ENCODE data around the gene MDGA2. TPM values are rescaled to one million over a fixed set of nuclear protein-coding genes. Genes with fewer than 3 reads are reported as not detected.
A peak's percentile ranks its signal among the peaks of the same experiment; 100 is the strongest.

Gene MDGA2
- total and polyA plus RNA-seq, 8 donors, result not detected

DNA sequence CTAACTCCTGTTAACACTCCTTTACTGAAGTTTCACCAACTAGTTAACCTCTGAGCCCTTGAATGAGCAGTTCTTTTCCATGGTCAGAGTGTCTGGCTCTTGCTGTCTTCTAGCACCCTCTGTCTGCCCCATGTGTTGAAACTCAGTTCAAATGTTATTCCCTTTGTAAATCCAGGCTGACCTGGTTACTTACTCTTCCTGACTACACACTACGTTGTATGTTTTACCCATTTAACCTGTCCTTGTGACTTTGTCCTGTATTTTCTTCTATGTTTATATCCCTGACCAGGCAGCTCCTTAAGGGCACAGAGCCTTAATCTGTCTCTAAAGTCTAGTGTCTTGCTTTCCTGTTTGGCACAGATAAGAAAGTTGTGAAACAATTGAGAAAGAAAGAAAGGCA lies 634.9 kb downstream of the MDGA2 start:
- WGBS, 2 donors, result 0 to 5% methylated on average over 1 of the region's 1 CpG
- no peaks in the 10 kb centered on the region for H3K9me3 ChIP-seq
- no peaks in the 10 kb centered on the region for H3K27me3 ChIP-seq
- H3K27ac ChIP-seq, result no peak overlapping the region
- no peak for FAIRE-seq
- no peak overlapping the region for H3K4me3 ChIP-seq
- ATAC-seq, result peak in 3 of 4 donors; percentile 39 to 58 (median 45)
- no peak for DNase-seq
- H3K36me3 ChIP-seq, result no peaks in the 10 kb centered on the region
- TF ChIP-seq, protein P1, sequence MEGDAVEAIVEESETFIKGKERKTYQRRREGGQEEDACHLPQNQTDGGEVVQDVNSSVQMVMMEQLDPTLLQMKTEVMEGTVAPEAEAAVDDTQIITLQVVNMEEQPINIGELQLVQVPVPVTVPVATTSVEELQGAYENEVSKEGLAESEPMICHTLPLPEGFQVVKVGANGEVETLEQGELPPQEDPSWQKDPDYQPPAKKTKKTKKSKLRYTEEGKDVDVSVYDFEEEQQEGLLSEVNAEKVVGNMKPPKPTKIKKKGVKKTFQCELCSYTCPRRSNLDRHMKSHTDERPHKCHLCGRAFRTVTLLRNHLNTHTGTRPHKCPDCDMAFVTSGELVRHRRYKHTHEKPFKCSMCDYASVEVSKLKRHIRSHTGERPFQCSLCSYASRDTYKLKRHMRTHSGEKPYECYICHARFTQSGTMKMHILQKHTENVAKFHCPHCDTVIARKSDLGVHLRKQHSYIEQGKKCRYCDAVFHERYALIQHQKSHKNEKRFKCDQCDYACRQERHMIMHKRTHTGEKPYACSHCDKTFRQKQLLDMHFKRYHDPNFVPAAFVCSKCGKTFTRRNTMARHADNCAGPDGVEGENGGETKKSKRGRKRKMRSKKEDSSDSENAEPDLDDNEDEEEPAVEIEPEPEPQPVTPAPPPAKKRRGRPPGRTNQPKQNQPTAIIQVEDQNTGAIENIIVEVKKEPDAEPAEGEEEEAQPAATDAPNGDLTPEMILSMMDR (IDR thresholded peaks at IDR 0.05), result no peak
- H3K4me1 ChIP-seq, result no peaks in the 10 kb centered on the region
- intact Hi-C loops (cut with DNase I), result no loop called here

DNA sequence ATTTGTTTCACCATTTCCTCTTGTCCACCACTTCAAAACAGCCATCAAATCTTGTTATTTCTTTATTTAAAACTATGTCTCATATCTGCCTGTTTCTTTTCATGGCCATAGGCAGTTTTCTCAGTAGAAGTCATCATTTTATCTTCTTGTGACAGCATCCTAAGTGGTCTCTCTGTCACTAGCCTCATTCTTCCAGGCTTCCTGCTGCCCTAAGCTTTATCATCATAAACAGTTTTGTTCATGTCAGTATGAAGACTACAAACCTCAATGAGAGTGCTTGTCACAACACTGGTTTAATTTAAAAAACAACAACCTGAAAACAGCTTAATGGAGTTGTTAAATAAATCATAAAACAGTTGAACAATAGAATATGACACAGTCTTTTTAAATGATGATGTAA lies 636.1 kb downstream of the MDGA2 start:
- Histone ChIP-seq H3K27me3 (no peaks in the 10 kb centered on the region), H3K27ac (no peak overlapping the region), H3K9me3 (no peaks in the 10 kb centered on the region), H3K36me3 (no peaks in the 10 kb centered on the region), H3K4me3 (no peak overlapping the region), H3K4me1 (no peaks in the 10 kb centered on the region)
- DNase-seq (no peak), FAIRE-seq (no peak), ATAC-seq (no peak)
- intact Hi-C loops (cut with DNase I), result no loop called here
- TF ChIP-seq, protein P1 (IDR thresholded peaks at IDR 0.05), result no peak

DNA sequence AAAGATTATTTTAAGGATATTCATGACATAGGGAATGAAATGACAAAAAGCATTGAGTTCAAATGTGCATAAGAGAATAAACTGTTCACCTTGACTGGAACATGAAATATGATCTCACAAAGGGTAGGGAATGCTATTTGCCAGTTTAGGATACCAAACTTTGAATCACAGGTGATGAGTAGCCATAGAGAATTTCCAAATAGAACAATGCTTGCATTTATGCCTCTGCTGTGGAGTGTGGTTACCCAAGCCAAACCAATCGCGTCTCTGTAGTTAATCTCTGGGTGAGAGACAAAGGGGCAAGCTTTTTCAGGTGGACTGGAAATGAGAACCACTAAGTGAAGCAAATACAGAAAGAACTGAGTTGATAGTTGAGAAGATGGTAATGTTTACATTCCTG lies 652.7 kb downstream of the MDGA2 start:
- H3K9me3 ChIP-seq, result no peaks in the 10 kb centered on the region
- DNase-seq (no peak), FAIRE-seq (no peak), ATAC-seq (no peak)
- WGBS, 2 donors, result 68 to 81% methylated on average over 2 of the region's 2 CpGs
- no peaks in the 10 kb centered on the region for H3K4me1 ChIP-seq
- no peaks in the 10 kb centered on the region for H3K27me3 ChIP-seq
- H3K4me3 ChIP-seq, result no peak overlapping the region
- H3K36me3 ChIP-seq, result no peaks in the 10 kb centered on the region
- intact Hi-C loops (cut with DNase I), result no loop called here
- TF ChIP-seq, protein P1 (IDR thresholded peaks at IDR 0.05), result no peak
- no peak overlapping the region for H3K27ac ChIP-seq

DNA sequence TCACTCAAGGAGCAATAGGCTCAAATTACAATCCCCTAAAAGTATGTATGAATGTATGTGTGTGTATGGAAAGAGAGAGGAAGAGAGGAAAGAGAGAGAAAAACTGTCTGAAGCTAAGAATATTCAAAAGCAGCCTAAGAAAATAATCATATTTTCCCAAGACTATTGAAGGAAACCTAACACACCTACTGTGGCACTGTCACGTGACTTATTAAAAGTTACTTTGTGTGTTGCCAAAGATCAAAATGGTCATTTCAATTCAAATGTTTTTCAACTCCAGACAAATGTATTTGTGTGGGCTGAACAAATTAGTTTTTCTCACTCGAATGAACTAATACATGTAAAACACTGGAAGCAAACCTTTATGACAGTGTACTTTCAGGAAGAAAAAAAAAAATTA lies 654.9 kb downstream of the MDGA2 start:
- FAIRE-seq (no peak), DNase-seq (no peak), ATAC-seq (no peak)
- no peak overlapping the region for H3K4me3 ChIP-seq
- H3K9me3 ChIP-seq, result no peaks in the 10 kb centered on the region
- H3K4me1 ChIP-seq, result no peaks in the 10 kb centered on the region
- TF ChIP-seq, protein P1 (IDR thresholded peaks at IDR 0.05), result no peak
- intact Hi-C loops (cut with DNase I), result no loop called here
- H3K36me3 ChIP-seq, result no peaks in the 10 kb centered on the region
- 50 to 61% methylated on average over 2 of the region's 2 CpGs for WGBS, 2 donors
- H3K27ac ChIP-seq, result no peak overlapping the region
- H3K27me3 ChIP-seq, result no peaks in the 10 kb centered on the region

DNA sequence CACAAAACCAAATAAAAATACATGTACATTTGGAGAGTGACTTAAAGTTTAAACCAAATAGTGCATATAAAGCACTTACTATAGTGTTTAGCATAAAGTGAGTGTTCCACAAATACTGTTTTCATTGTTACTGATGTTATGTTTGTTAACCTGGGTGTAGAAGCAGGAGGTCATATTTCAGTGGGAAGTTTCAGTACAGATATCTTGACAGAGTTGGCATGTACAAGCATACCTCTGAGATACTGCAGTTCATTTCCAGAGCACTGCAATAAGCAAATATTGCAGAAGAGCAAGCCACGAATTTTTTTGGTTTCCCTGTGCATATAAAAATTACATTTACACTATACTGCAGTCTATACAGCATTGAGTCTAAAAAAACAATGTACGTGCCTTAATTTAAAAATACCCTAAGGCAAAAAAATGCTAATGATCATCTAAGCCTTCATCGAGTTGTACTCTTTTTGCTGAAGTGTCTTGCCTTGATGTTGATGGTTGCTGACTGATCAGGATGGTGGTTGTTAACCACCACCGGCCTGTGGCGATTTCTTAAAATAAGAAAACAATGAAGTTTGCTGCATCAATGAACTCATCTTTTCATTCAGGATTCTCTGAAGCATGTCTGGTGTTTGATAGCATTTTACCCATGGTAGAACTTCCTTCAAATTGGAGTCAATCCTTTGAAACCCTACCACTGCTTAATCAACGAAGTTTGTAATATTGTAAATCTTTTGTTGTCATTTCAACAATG lies 662.7 kb downstream of the MDGA2 start:
- H3K4me3 ChIP-seq, result no peak overlapping the region
- TF ChIP-seq, protein P1 (IDR thresholded peaks at IDR 0.05), result no peak
- 42 to 56% methylated on average over 6 of the region's 6 CpGs for WGBS, 2 donors
- no peak for FAIRE-seq
- intact Hi-C loops (cut with DNase I), result no loop called here
- H3K27me3 ChIP-seq, result no peaks in the 10 kb centered on the region
- no peaks in the 10 kb centered on the region for H3K4me1 ChIP-seq
- DNase-seq, result no peak
- H3K27ac ChIP-seq, result no peak overlapping the region
- no peak for ATAC-seq
- H3K36me3 ChIP-seq, result no peaks in the 10 kb centered on the region
- no peaks in the 10 kb centered on the region for H3K9me3 ChIP-seq
